GM12878 (cell line): ENCODE data around the gene CST1. TPM values are rescaled to one million over a fixed set of nuclear protein-coding genes. Genes with fewer than 3 reads are reported as not detected.

Experiments
- ATAC-seq: fragments of 200-7000 bp; cut with Tn5 transposase; 3 replicates; pipeline ENCODE4 v1.9.1; 2020; ENCODE audit warnings: mild to moderate bottlenecking, moderate library complexity
- BruUV-seq: library from RNA; stranded (reverse); fragments of 400-500 nt; replicated peaks from 2 replicates; lab custom pipeline; 2021; lab: Mats Ljungman, UMichigan
- CTCF ChIA-PET: fragments of 300-600 bp; sonication (Branson Sonifier 250); formaldehyde crosslinking; extraction: SDS; loops from one replicate; lab custom pipeline; 2021; ENCODE audit warnings: inconsistent platforms; lab: Yijun Ruan, JAX
- POLR2A ChIA-PET: fragments of 350-600 bp; formaldehyde crosslinking; extraction: SDS; loops from one replicate; lab custom pipeline; 2021; ENCODE audit warnings: inconsistent platforms; lab: Charles Lee
- RAD21 ChIA-PET: fragments of 300-600 bp; sonication (Branson Sonifier 250); formaldehyde crosslinking; loops from one replicate; lab custom pipeline; 2023; ENCODE audit warnings: antibody characterized with exemption; ENCODE audit not compliant: unreplicated experiment; lab: Charles Lee
- SMC1A ChIA-PET: fragments of 300-600 bp; sonication (Branson Sonifier 250); formaldehyde crosslinking; loops from one replicate; lab custom pipeline; 2023; ENCODE audit not compliant: unreplicated experiment, uncharacterized antibody; lab: Charles Lee
- DNase-seq: peaks from one replicate; pipeline ENCODE4 v3.0.0-alpha.2; 2011; ENCODE audit warnings: low read depth, low spot score
- FAIRE-seq: peaks from 3 replicates; lab custom pipeline; 2011; peaks lifted over from hg19 to GRCh38; lab: Jason Lieb, UNC
- H2AFZ ChIP-seq: 2 replicates; pipeline ENCODE4 v1.6.0; 2011; ENCODE audit warnings: low read depth, low read length, control low read depth; ENCODE audit not compliant: control insufficient read depth
- H3K27ac ChIP-seq: 2 replicates; pipeline ENCODE4 v1.5.1; 2011; ENCODE audit warnings: control low read depth; ENCODE audit not compliant: control insufficient read depth, insufficient read depth
- H3K27me3 ChIP-seq, 2 experiments: replicated peaks in 1 of 2; 2 replicates each; pipeline versions ENCODE4 v1.6.0 to v1.6.1; 2011; ENCODE audit warnings: low read length in 1 of 2; ENCODE audit not compliant: control insufficient read depth in 2 of 2, insufficient read depth in 2 of 2
- H3K36me3 ChIP-seq, 2 experiments: 2 replicates each; pipeline ENCODE4 v1.5.1; 2011; ENCODE audit warnings: low read length in 1 of 2; ENCODE audit not compliant: control insufficient read depth in 2 of 2, insufficient read depth in 2 of 2
- H3K4me1 ChIP-seq: 2 replicates; pipeline ENCODE4 v1.6.1; 2011; ENCODE audit warnings: mild to moderate bottlenecking, low read length, moderate library complexity, mixed read lengths; ENCODE audit not compliant: control insufficient read depth, insufficient read depth
- H3K4me2 ChIP-seq: 2 replicates; pipeline ENCODE4 v1.6.0; 2011; ENCODE audit warnings: control low read depth; ENCODE audit not compliant: control insufficient read depth, insufficient read depth
- H3K4me3 ChIP-seq: fragments of 200-600 bp; sonication (generic); 2 replicates; pipeline ENCODE4 v1.5.1; 2016
- H3K79me2 ChIP-seq: 2 replicates; pipeline ENCODE4 v1.6.0; 2011; ENCODE audit warnings: low read length; ENCODE audit not compliant: control insufficient read depth, insufficient read depth
- H3K9ac ChIP-seq: 2 replicates; pipeline ENCODE4 v1.8.0; 2011; ENCODE audit warnings: low read length, control low read depth, mixed read lengths; ENCODE audit not compliant: control insufficient read depth, insufficient read depth
- H3K9me3 ChIP-seq: replicated peaks from 3 replicates; pipeline ENCODE4 v1.5.1; 2011; ENCODE audit warnings: mild to moderate bottlenecking, low read length; ENCODE audit not compliant: control insufficient read depth, insufficient read depth
- H4K20me1 ChIP-seq: 2 replicates; pipeline ENCODE4 v1.6.0; 2011; ENCODE audit not compliant: control insufficient read depth, insufficient read depth
- BCL11A ChIP-seq: IDR thresholded peaks from 2 replicates; pipeline ENCODE4 v1.6.1; 2011; ENCODE audit warnings: low read depth, low read length
- BRCA1 ChIP-seq: IDR thresholded peaks from 2 replicates; pipeline ENCODE4 v1.6.1; 2011; ENCODE audit warnings: low read depth, low read length, improper control_type of control experiment
- DPF2 ChIP-seq: fragments of 450-650 bp; IDR thresholded peaks from 2 replicates; pipeline ENCODE4 v1.6.1; 2017; ENCODE audit warnings: mild to moderate bottlenecking
- E2F8 ChIP-seq: fragments of 450-650 bp; IDR thresholded peaks from 2 replicates; pipeline ENCODE4 v1.6.1; 2018; ENCODE audit warnings: mild to moderate bottlenecking, low read depth, moderate library complexity; ENCODE audit not compliant: partially characterized antibody
- KLF5 ChIP-seq: fragments of 450-650 bp; IDR thresholded peaks from 2 replicates; pipeline ENCODE4 v1.6.1; 2014; ENCODE audit warnings: mild to moderate bottlenecking; ENCODE audit not compliant: partially characterized antibody
- MXI1 ChIP-seq: fragments of 150-350 bp; IDR thresholded peaks from 2 replicates; pipeline ENCODE4 v1.6.1; 2011; ENCODE audit warnings: low read depth, mild to moderate bottlenecking, inconsistent platforms, low read length, improper control_type of control experiment
- NFYB ChIP-seq: IDR thresholded peaks from 2 replicates; pipeline ENCODE4 v1.6.1; 2011; ENCODE audit warnings: low read depth, mild to moderate bottlenecking, low read length, improper control_type of control experiment, moderate library complexity; ENCODE audit not compliant: insufficient read depth
- RB1 ChIP-seq: fragments of 450-650 bp; formaldehyde crosslinking; IDR thresholded peaks from 2 replicates; pipeline ENCODE4 v1.6.1; 2017; ENCODE audit warnings: mild to moderate bottlenecking, borderline replicate concordance
- SPI1 ChIP-seq: IDR thresholded peaks from 2 replicates; pipeline ENCODE4 v1.6.1; 2011; ENCODE audit warnings: low read depth, mild to moderate bottlenecking, low read length, moderate library complexity, borderline replicate concordance; ENCODE audit not compliant: insufficient read depth
- STAT3 ChIP-seq: IDR thresholded peaks from 2 replicates; pipeline ENCODE4 v1.6.1; 2011; ENCODE audit warnings: low read depth, low read length, improper control_type of control experiment
- YBX1 ChIP-seq: fragments of 450-650 bp; IDR thresholded peaks from 2 replicates; pipeline ENCODE4 v1.6.1; 2016; ENCODE audit warnings: antibody characterized with exemption
- ZNF274 ChIP-seq: IDR thresholded peaks from one replicate; pipeline ENCODE4 v1.8.0; 2011; ENCODE audit not compliant: insufficient read length, insufficient read depth
- WGBS: methylation state at CpG from one replicate; pipeline ENCODE4 v1.1.6; 2016; ENCODE audit warnings: low lambda C conversion rate; ENCODE audit not compliant: insufficient replicate concordance, insufficient coverage; ENCODE audit errors: missing lambda C conversion rate; 5-methylcytosine and 5-hydroxymethylcytosine counted together
- in situ Hi-C: fragments of 300-500 bp; cut with MboI; formaldehyde crosslinking; loops from 9 replicates; pipeline ENCODE4 v1.14.3; 2018; ENCODE audit warnings: mixed read lengths
- intact Hi-C: fragments of 100-400 bp; cut with micrococcal nuclease; formaldehyde crosslinking; loops from one replicate; pipeline ENCODE4 v1.14.2; 2022; ENCODE audit not compliant: unreplicated experiment
- polyA plus RNA-seq, 11 experiments: library from polyadenylated mRNA; depleted of rRNA in 4 of 11; unstranded in 6 of 11; stranded (reverse) in 5 of 11; fragments of >200 nt; fragmentation: Nextera tagmentation in 4 of 11; fragmentation: Illumina TruSeq in 1 of 11; extraction: Ambion mirVana in 4 of 11; extraction: Trizol in 1 of 11; gene quantifications; 1 replicate in 1 of 11; 2 replicates in 10 of 11; pipeline versions ENCODE4 v1.2.1 to v1.2.3, GENCODE V29; 2011 to 2016; ENCODE audit warnings: inconsistent platforms in 2 of 11, missing spikeins in 2 of 11, low read depth in 1 of 11
- total RNA-seq, 4 experiments: library from RNA; depleted of rRNA in 3 of 4; stranded (reverse); fragments of >200 nt in 3 of 4; fragmentation: Illumina TruSeq in 1 of 4; extraction: Trizol in 1 of 4; gene quantifications; 2 replicates each; pipeline versions ENCODE4 v1.2.1 to v1.2.3, GENCODE V29; 2013 to 2021

Gene CST1
- total and polyA plus RNA-seq, 10 of the 15 experiments (the other 5 are each of a cell fraction or from before 2014, with no cell fraction given): not detected

- no peaks in the 10 kb centered on the region for H3K79me2 ChIP-seq
- DNase-seq: no peak
- H3K36me3 ChIP-seq: no peaks in the 10 kb centered on the region
- H3K4me1 ChIP-seq: no peaks in the 10 kb centered on the region
- H3K27me3 ChIP-seq: no peaks in the 10 kb centered on the region
- 76% methylated on average over 3 of the region's 3 CpGs for WGBS
- CTCF ChIA-PET: no interaction called here
- SMC1A ChIA-PET: interaction anchor here (1.1 kb wide), 1 partner anchor 59 kb away, joined by 3 read pairs; no protein-coding TSS in a partner anchor
- H2AFZ ChIP-seq: no peak overlapping the region
- RAD21 ChIA-PET: no interaction called here
- no peaks in the 10 kb centered on the region for H4K20me1 ChIP-seq
- intact Hi-C loops (no loop called here), in situ Hi-C loops (no loop called here)
- FAIRE-seq: no peak
- POLR2A ChIA-PET: no interaction called here
- no peak for ATAC-seq
- no peak overlapping the region for H3K27ac ChIP-seq
- no peaks in the 10 kb centered on the region for H3K9me3 ChIP-seq
- no peak overlapping the region for H3K9ac ChIP-seq
- H3K4me2 ChIP-seq: no peak overlapping the region
- H3K4me3 ChIP-seq: no peak overlapping the region
- TF ChIP-seq YBX1 (no peak), RB1 (no peak), ZNF274 (no peak), BRCA1 (no peak), KLF5 (no peak)
- no TSS peak for BruUV-seq
Observed at GRCh38 chr20:23753194-23753548, 2.4 kb upstream of the CST1 start.

- no peaks in the 10 kb centered on the region for H3K79me2 ChIP-seq
- in situ Hi-C loops: no loop called here
- no TSS peak for BruUV-seq
- 31% methylated on average over 11 of the region's 11 CpGs for WGBS
- no peaks in the 10 kb centered on the region for H3K27me3 ChIP-seq
- H3K36me3 ChIP-seq: no peaks in the 10 kb centered on the region
- no peak overlapping the region for H3K27ac ChIP-seq
- H4K20me1 ChIP-seq: no peaks in the 10 kb centered on the region
- ChIA-PET POLR2A (no interaction called here), RAD21 (no interaction called here), SMC1A (no interaction called here), CTCF (interaction anchor here (0.5 kb wide), 1 partner anchor 319 kb away, joined by 3 read pairs; no protein-coding TSS in a partner anchor)
- H3K9me3 ChIP-seq: no peaks in the 10 kb centered on the region
- DNase-seq: no peak
- H3K9ac ChIP-seq: no peak overlapping the region
- no peak for ATAC-seq
- FAIRE-seq: no peak
- no peaks in the 10 kb centered on the region for H3K4me1 ChIP-seq
- no peak overlapping the region for H3K4me3 ChIP-seq
- intact Hi-C loops: no loop called here
- H3K4me2 ChIP-seq: no peak overlapping the region
- H2AFZ ChIP-seq: no peak overlapping the region
- TF ChIP-seq DPF2: no peak
- no peak for TF ChIP-seq STAT3
- no peak for TF ChIP-seq E2F8
- TF ChIP-seq SPI1: no peak
- no peak for TF ChIP-seq BCL11A
- no peak for TF ChIP-seq MXI1
- TF ChIP-seq NFYB: no peak
Observed at GRCh38 chr20:23752481-23753193, 1.9 kb upstream of the CST1 start.
